OCI-LY1 (cell line): Measurements from ENCODE around the gene CORO1C.
A peak's percentile ranks its signal among the peaks of the same experiment; 100 is the strongest.
"Not testable (repeated sequence)": the region's sequence is repeated elsewhere in the genome, so short reads cannot be mapped to it uniquely, and the experiment has no call there.

ENCODE experiments used
- H2AFZ ChIP-seq: fragments of 200-600 bp; sonication (generic), shearing (Covaris generic); 2 replicates; pipeline ENCODE4 v1.6.0; 2014; ENCODE audit warnings: antibody characterized with exemption, mild to moderate bottlenecking, low read length
- H3F3A ChIP-seq: fragments of 200-600 bp; sonication (generic), shearing (Covaris generic); 2 replicates; pipeline ENCODE4 v1.6.0; 2014; ENCODE audit warnings: mild to moderate bottlenecking, antibody characterized with exemption, low read length, moderate library complexity; ENCODE audit not compliant: insufficient read depth
- H3K27ac ChIP-seq: fragments of 200-600 bp; sonication (generic); 2 replicates; pipeline ENCODE4 v1.5.1; 2014; ENCODE audit warnings: low read length, mixed run types, mild to moderate bottlenecking, low read depth; ENCODE audit not compliant: poor library complexity, severe bottlenecking
- H3K27me3 ChIP-seq: fragments of 200-600 bp; sonication (generic); 2 replicates; pipeline ENCODE4 v1.6.0; 2014; ENCODE audit warnings: antibody characterized with exemption, mild to moderate bottlenecking, low read length, moderate library complexity; ENCODE audit not compliant: insufficient read depth
- H3K36me3 ChIP-seq: fragments of 200-600 bp; sonication (generic); 2 replicates; pipeline ENCODE4 v1.6.1; 2014; ENCODE audit warnings: mild to moderate bottlenecking, antibody characterized with exemption, low read length, moderate library complexity, mixed read lengths; ENCODE audit not compliant: insufficient read depth
- H3K4me1 ChIP-seq: fragments of 200-600 bp; sonication (generic); 2 replicates; pipeline ENCODE4 v1.5.1; 2014; ENCODE audit warnings: mild to moderate bottlenecking, low read length, moderate library complexity; ENCODE audit not compliant: insufficient read depth, severe bottlenecking
- H3K4me2 ChIP-seq: fragments of 200-600 bp; sonication (generic), shearing (Covaris generic); 2 replicates; pipeline ENCODE4 v1.6.1; 2014; ENCODE audit warnings: low read length
- H3K4me3 ChIP-seq: fragments of 200-600 bp; sonication (generic); 2 replicates; pipeline ENCODE4 v1.5.1; 2014; ENCODE audit warnings: low read length, low read depth, mild to moderate bottlenecking, mixed read lengths; ENCODE audit not compliant: poor library complexity, severe bottlenecking
- H3K79me2 ChIP-seq: fragments of 200-600 bp; shearing (Covaris generic); 2 replicates; pipeline ENCODE4 v1.6.1; 2016; ENCODE audit warnings: mixed run types, low read length, mixed read lengths; ENCODE audit not compliant: insufficient read depth
- H3K9ac ChIP-seq: fragments of 200-600 bp; sonication (generic), shearing (Covaris generic); 2 replicates; pipeline ENCODE4 v1.6.1; 2014; ENCODE audit warnings: mild to moderate bottlenecking, low read length, mixed read lengths
- H3K9me2 ChIP-seq: fragments of 200-600 bp; sonication (generic), shearing (Covaris generic); 2 replicates; pipeline ENCODE4 v1.6.1; 2014; ENCODE audit warnings: low read depth, mild to moderate bottlenecking, low read length, mixed read lengths
- H3K9me3 ChIP-seq: fragments of 200-600 bp; shearing (Covaris generic); 2 replicates; pipeline ENCODE4 v1.6.1; 2014; ENCODE audit warnings: low read length, mixed read lengths
- H4K20me1 ChIP-seq: fragments of 200-600 bp; sonication (generic), shearing (Covaris generic); 2 replicates; pipeline ENCODE4 v1.6.0; 2016; ENCODE audit warnings: mild to moderate bottlenecking, low read length; ENCODE audit not compliant: insufficient read depth
- EZH2 ChIP-seq: fragments of 200-600 bp; sonication (generic), shearing (Covaris generic); IDR thresholded peaks from 2 replicates; pipeline ENCODE4 v1.8.0; 2017; ENCODE audit warnings: borderline replicate concordance, mixed run types, mild to moderate bottlenecking, antibody characterized with exemption, low read length, moderate library complexity, mixed read lengths
- TF ChIP-seq, protein P1 (sequence below): fragments of 200-600 bp; sonication (generic), shearing (Covaris generic); IDR thresholded peaks from 2 replicates; pipeline ENCODE4 v1.5.1; 2017; ENCODE audit warnings: mild to moderate bottlenecking, antibody characterized with exemption, low read length, moderate library complexity, mixed read lengths

CORO1C gene

DNA sequence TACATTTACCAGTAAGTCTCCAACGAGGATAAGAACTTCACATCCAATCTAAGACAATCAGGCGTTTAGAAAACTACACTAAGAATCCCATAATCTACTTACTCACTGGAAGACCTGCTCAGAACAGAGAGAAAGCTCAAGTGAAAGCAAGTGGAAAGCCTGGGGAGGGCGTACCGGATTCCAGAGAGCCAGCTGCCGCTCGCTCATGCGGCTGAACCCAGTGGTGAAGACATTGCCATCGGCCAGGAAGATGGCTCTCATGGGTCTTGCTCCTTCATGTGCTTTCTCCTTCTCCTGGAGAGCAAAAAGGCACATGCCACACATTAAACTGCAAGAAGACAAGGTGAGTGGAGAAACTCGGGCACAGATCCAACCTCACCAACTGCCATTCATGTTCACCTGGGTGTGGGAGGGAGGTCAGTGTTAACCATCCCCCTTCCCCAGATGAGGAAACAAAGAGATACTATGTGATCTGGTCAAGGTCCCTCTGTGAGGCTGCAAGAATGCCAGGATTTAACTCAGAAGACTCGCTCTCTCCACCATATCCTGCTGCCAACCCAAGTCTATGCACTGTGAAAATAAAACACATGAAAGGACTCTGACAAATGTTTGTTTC, 74.1 kb downstream of the CORO1C start:
- no peaks in the 10 kb centered on the region for H3F3A ChIP-seq
- peaks cover 7% of the 10 kb centered on the region for H3K36me3 ChIP-seq
- no peak for TF ChIP-seq EZH2
- TF ChIP-seq, protein P1, sequence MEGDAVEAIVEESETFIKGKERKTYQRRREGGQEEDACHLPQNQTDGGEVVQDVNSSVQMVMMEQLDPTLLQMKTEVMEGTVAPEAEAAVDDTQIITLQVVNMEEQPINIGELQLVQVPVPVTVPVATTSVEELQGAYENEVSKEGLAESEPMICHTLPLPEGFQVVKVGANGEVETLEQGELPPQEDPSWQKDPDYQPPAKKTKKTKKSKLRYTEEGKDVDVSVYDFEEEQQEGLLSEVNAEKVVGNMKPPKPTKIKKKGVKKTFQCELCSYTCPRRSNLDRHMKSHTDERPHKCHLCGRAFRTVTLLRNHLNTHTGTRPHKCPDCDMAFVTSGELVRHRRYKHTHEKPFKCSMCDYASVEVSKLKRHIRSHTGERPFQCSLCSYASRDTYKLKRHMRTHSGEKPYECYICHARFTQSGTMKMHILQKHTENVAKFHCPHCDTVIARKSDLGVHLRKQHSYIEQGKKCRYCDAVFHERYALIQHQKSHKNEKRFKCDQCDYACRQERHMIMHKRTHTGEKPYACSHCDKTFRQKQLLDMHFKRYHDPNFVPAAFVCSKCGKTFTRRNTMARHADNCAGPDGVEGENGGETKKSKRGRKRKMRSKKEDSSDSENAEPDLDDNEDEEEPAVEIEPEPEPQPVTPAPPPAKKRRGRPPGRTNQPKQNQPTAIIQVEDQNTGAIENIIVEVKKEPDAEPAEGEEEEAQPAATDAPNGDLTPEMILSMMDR = no peak
- peaks cover 17% of the 10 kb centered on the region for H3K4me1 ChIP-seq
- H3K4me3 ChIP-seq = no peak overlapping the region
- H3K4me2 ChIP-seq = no peak overlapping the region
- H3K9me3 ChIP-seq = no peaks in the 10 kb centered on the region
- no peak overlapping the region for H3K9ac ChIP-seq
- no peaks in the 10 kb centered on the region for H4K20me1 ChIP-seq
- no peak overlapping the region for H3K27ac ChIP-seq
- no peaks in the 10 kb centered on the region for H3K79me2 ChIP-seq
- no peaks in the 10 kb centered on the region for H3K9me2 ChIP-seq
- H3K27me3 ChIP-seq = no peaks in the 10 kb centered on the region
- H2AFZ ChIP-seq = no peak overlapping the region

DNA sequence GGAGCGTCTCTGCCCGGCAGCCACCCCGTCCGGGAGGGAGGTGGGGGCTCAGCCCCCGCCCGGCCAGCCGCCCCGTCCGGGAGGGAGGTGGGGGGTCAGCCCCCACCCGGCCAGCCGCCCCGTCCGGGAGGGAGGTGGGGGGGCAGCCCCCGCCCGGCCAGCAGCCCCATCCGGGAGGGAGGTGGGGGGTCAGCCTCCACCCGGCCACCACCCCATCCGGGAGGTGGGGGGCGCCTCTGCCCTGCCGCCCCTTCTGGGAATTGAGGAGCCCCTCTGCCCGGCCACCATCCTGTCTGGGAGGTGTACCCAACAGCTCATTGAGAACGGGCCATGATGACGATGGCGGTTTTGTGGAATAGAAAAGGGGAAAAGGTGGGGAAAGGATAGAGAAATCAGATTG, 75.1 kb downstream of the CORO1C start:
- H3K36me3 ChIP-seq, H4K20me1 ChIP-seq, H3K27me3 ChIP-seq, H3K4me3 ChIP-seq, H3K4me2 ChIP-seq, H3K9ac ChIP-seq, H3K27ac ChIP-seq, H3F3A ChIP-seq, H3K79me2 ChIP-seq, H2AFZ ChIP-seq, H3K9me3 ChIP-seq, H3K9me2 ChIP-seq: not testable (repeated sequence)
- peaks cover 17% of the 10 kb centered on the region for H3K4me1 ChIP-seq

DNA sequence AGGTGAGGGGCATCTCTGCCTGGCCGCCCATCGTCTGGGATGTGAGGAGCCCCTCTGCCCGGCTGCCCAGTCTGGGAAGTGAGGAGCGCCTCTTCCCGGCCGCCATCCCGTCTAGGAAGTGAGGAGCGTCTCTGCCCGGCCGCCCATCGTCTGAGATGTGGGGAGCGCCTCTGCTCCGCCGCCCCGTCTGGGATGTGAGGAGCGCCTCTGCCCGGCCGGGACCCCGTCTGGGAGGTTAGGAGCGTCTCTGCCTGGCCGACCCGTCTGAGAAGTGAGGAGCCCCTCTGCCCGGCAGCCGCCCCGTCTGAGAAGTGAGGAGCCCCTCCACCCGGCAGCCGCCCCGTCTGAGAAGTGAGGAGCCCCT, 75.5 kb downstream of the CORO1C start:
- not testable (repeated sequence) for H3F3A ChIP-seq, H3K4me3 ChIP-seq, H3K9ac ChIP-seq, H4K20me1 ChIP-seq, H3K9me3 ChIP-seq, H2AFZ ChIP-seq, H3K27ac ChIP-seq, H3K9me2 ChIP-seq, H3K27me3 ChIP-seq, H3K79me2 ChIP-seq, H3K4me2 ChIP-seq, H3K36me3 ChIP-seq
- H3K4me1 ChIP-seq = peaks cover 17% of the 10 kb centered on the region

DNA sequence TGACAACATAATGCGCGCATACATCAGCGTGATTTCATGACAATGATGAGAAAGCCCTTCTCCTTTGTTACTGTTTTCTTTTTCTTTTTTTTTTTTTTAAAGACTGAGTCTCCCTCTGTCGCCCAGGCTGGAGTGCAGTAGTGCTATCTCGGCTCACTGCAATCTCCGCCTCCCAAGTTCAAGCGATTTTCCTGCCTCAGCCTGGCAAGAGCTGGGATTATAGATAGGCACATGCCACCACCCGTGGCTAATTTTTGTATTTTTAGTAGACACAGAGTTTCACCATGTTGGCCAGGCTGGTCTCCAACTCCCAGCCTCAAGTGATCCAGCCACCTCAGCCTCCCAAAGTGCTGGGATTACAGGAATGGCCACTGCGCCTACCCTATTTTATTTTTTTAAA, 76.7 kb downstream of the CORO1C start:
- H3K36me3 ChIP-seq, H3F3A ChIP-seq, H4K20me1 ChIP-seq, H3K79me2 ChIP-seq, H3K9me2 ChIP-seq, H3K4me3 ChIP-seq, H3K4me2 ChIP-seq, H3K27me3 ChIP-seq, H2AFZ ChIP-seq, H3K9me3 ChIP-seq, H3K9ac ChIP-seq, H3K27ac ChIP-seq: not testable (repeated sequence)
- H3K4me1 ChIP-seq = peaks cover 17% of the 10 kb centered on the region

DNA sequence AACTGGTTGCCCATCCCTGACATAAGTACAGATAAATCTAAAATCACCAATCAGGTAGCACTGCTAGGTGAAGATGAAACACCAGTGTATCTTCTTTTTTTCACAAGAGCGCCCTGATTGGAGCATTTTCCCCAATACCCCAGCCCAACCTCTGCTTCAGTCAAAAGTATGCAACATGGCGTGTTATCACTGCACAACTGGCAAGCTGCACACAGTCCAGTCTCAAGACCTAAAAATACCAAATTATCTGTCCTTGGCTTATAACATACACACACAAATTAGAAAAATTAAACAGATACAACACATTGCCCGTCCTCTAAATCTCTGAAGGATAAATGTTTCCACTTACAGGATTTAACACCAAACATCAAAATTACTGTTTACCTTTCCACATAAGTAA, 77.4 kb downstream of the CORO1C start:
- H3K9me3 ChIP-seq = no peaks in the 10 kb centered on the region
- H3K4me3 ChIP-seq = no peak overlapping the region
- TF ChIP-seq EZH2 = no peak
- TF ChIP-seq, protein P1 = no peak
- H3K36me3 ChIP-seq = peaks cover 9% of the 10 kb centered on the region
- peak overlapping the region; percentile 70 for H3K27ac ChIP-seq
- H3K79me2 ChIP-seq = no peaks in the 10 kb centered on the region
- peaks cover 17% of the 10 kb centered on the region for H3K4me1 ChIP-seq
- no peak overlapping the region for H2AFZ ChIP-seq
- no peaks in the 10 kb centered on the region for H3K27me3 ChIP-seq
- H3F3A ChIP-seq = no peaks in the 10 kb centered on the region
- H4K20me1 ChIP-seq = no peaks in the 10 kb centered on the region
- H3K9ac ChIP-seq = no peak overlapping the region
- H3K4me2 ChIP-seq = peak overlapping the region; percentile 31; the same call in 1 of the 2 replicates
- H3K9me2 ChIP-seq = no peaks in the 10 kb centered on the region
